NCI-H69 (cell line): Measurements from ENCODE around the gene UTP20.

Experiments used
- DNase-seq: peaks from one replicate; lab custom pipeline; 2025; lab: John Stamatoyannopoulos, UW

Gene UTP20

DNA sequence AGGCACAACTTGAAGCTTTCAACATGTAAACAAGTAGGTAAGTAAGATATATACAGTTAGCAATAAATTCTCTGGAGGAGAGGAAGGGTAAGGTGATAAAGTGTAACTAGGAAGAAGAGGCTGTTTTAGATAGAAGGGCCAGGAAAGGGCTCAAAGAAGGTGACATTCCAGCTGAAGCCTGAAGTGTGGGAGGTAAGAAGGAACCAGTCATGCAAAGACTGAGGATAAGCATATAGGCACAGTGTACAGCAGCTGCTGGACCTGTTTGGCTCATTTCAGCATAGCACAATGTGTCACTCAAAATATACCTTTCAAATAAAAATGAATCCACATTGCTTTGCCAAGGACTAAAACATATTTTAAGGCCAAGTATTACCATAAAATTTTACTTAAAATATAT lies 156.2 kb downstream of the UTP20 start:
- DNase-seq = no peak
